SU-DHL-6 (cell line): ENCODE data around the gene GSTO1.

Experiments
- EZH2phosphoT487 ChIP-seq: fragments of 200-600 bp; sonication (generic), shearing (Covaris generic); conservative IDR thresholded peaks from 2 replicates; pipeline ENCODE4 v1.6.1; 2018; ENCODE audit warnings: mild to moderate bottlenecking, antibody characterized with exemption, low read length, moderate library complexity, mixed read lengths
- TF ChIP-seq, protein P1 (sequence below): fragments of 200-600 bp; sonication (generic); IDR thresholded peaks from one replicate; pipeline ENCODE4 v1.5.1; 2017; ENCODE audit warnings: antibody characterized with exemption, mild to moderate bottlenecking, low read length, moderate library complexity; ENCODE audit not compliant: insufficient read depth, poor library complexity, severe bottlenecking

GRCh38 chr10:104259999-104260774 lies 5.5 kb downstream of the GSTO1 start:
- TF ChIP-seq EZH2phosphoT487, result no peak
- TF ChIP-seq, protein P1, sequence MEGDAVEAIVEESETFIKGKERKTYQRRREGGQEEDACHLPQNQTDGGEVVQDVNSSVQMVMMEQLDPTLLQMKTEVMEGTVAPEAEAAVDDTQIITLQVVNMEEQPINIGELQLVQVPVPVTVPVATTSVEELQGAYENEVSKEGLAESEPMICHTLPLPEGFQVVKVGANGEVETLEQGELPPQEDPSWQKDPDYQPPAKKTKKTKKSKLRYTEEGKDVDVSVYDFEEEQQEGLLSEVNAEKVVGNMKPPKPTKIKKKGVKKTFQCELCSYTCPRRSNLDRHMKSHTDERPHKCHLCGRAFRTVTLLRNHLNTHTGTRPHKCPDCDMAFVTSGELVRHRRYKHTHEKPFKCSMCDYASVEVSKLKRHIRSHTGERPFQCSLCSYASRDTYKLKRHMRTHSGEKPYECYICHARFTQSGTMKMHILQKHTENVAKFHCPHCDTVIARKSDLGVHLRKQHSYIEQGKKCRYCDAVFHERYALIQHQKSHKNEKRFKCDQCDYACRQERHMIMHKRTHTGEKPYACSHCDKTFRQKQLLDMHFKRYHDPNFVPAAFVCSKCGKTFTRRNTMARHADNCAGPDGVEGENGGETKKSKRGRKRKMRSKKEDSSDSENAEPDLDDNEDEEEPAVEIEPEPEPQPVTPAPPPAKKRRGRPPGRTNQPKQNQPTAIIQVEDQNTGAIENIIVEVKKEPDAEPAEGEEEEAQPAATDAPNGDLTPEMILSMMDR, result no peak
